ENCODE data around the gene TLE3. TPM values are rescaled to one million over a fixed set of nuclear protein-coding genes. Genes with fewer than 3 reads are reported as not detected.

Gene TLE3
- total and polyA plus RNA-seq, 2 donors (not counting 1 experiment from before 2014, with no cell fraction given) = 14.6 to 16.5 TPM

GRCh38 chr15:70100474-70101341 is 3.0 kb upstream of the TLE3 start:
- Histone ChIP-seq H3K79me2 (ENCODE audit: control insufficient read depth, insufficient read depth, low read length) (peaks cover 9% of the 10 kb centered on the region), H3K27ac (ENCODE audit: insufficient read depth, low read length) (no peak overlapping the region), H3K4me2 (ENCODE audit: extremely low read depth, insufficient read depth, low read length) (peak overlapping the region; percentile 55), H3K9ac (ENCODE audit: insufficient read depth, low read length) (no peak overlapping the region), H3K4me3 (replicated peaks in 1 of 4; ENCODE audit: control extremely low read depth in 1 of 4, insufficient read depth in 1 of 4, low read depth in 3 of 4, low read length in 4 of 4) (peak overlapping the region in 3 of 4 experiments; percentile 19 to 31 (median 24)), H3K9me3 (ENCODE audit: control insufficient read depth, insufficient read depth, low read depth, low read length) (no peaks in the 10 kb centered on the region), H4K20me1 (ENCODE audit: control insufficient read depth, extremely low read depth, insufficient read depth, low read length) (no peaks in the 10 kb centered on the region), H3K36me3 (ENCODE audit: control insufficient read depth, insufficient read depth, low read length) (no peaks in the 10 kb centered on the region), H3K4me1 (ENCODE audit: control insufficient read depth, extremely low read depth, insufficient read depth, low read length) (peaks cover 18% of the 10 kb centered on the region), H2AFZ (ENCODE audit: low read length) (peak overlapping the region; percentile 56), H3K27me3 (ENCODE audit: control insufficient read depth, insufficient read depth, low read length) (peaks cover 3% of the 10 kb centered on the region)
- DNase-seq (ENCODE audit: low read depth in 2 of 2) = peak; percentile 78 to 83
- no peak for TF ChIP-seq EZH2 (IDR thresholded peaks at IDR 0.05; ENCODE audit: low read length, missing control alignments)
- peak; percentile 27 to 31 for TF ChIP-seq CTCF (conservative IDR thresholded peaks at IDR 0.05 in 1 of 2, IDR thresholded peaks at IDR 0.05 in 1 of 2; ENCODE audit: low read depth in 1 of 2, low read length in 2 of 2)

- H3K27ac ChIP-seq (ENCODE audit: insufficient read depth, low read length) = no peak overlapping the region
- no peak overlapping the region for H2AFZ ChIP-seq (ENCODE audit: low read length)
- H3K36me3 ChIP-seq (ENCODE audit: control insufficient read depth, insufficient read depth, low read length) = no peaks in the 10 kb centered on the region
- no peaks in the 10 kb centered on the region for H3K27me3 ChIP-seq (ENCODE audit: control insufficient read depth, insufficient read depth, low read length)
- peaks cover 18% of the 10 kb centered on the region for H3K4me1 ChIP-seq (ENCODE audit: control insufficient read depth, extremely low read depth, insufficient read depth, low read length)
- no peak for TF ChIP-seq EZH2 (IDR thresholded peaks at IDR 0.05; ENCODE audit: low read length, missing control alignments)
- no peak for TF ChIP-seq CTCF (conservative IDR thresholded peaks at IDR 0.05 in 1 of 2, IDR thresholded peaks at IDR 0.05 in 1 of 2; ENCODE audit: low read depth in 1 of 2, low read length in 2 of 2)
- no peaks in the 10 kb centered on the region for H3K9me3 ChIP-seq (ENCODE audit: control insufficient read depth, insufficient read depth, low read depth, low read length)
- H3K9ac ChIP-seq (ENCODE audit: insufficient read depth, low read length) = no peak overlapping the region
- H3K79me2 ChIP-seq (ENCODE audit: control insufficient read depth, insufficient read depth, low read length) = peaks cover 16% of the 10 kb centered on the region
- peak overlapping the region; percentile 55 for H3K4me2 ChIP-seq (ENCODE audit: extremely low read depth, insufficient read depth, low read length)
- DNase-seq (ENCODE audit: low read depth in 2 of 2) = peak in 1 of 2 donors; percentile 16
- H4K20me1 ChIP-seq (ENCODE audit: control insufficient read depth, extremely low read depth, insufficient read depth, low read length) = no peaks in the 10 kb centered on the region
- H3K4me3 ChIP-seq (replicated peaks in 1 of 4; ENCODE audit: control extremely low read depth in 1 of 4, insufficient read depth in 1 of 4, low read depth in 3 of 4, low read length in 4 of 4) = peak overlapping the region in 2 of 4 experiments; percentile 31 to 41
Measured at GRCh38 chr15:70099967-70100473, 2.3 kb upstream of the TLE3 start.

- H3K9me3 ChIP-seq (ENCODE audit: control insufficient read depth, insufficient read depth, low read depth, low read length) = no peaks in the 10 kb centered on the region
Measured at GRCh38 chr15:70099167-70099966, 1.6 kb upstream of the TLE3 start.

More at GRCh38 chr15:70099167-70099966, 1.6 kb upstream of the TLE3 start:
- H3K4me2 ChIP-seq (ENCODE audit: extremely low read depth, insufficient read depth, low read length) = peak overlapping the region; percentile 79
- H3K36me3 ChIP-seq (ENCODE audit: control insufficient read depth, insufficient read depth, low read length) = no peaks in the 10 kb centered on the region
- H3K27ac ChIP-seq (ENCODE audit: insufficient read depth, low read length) = peak overlapping the region; percentile 81
- no peaks in the 10 kb centered on the region for H4K20me1 ChIP-seq (ENCODE audit: control insufficient read depth, extremely low read depth, insufficient read depth, low read length)
- DNase-seq (ENCODE audit: low read depth in 2 of 2) = peak; percentile 97 to 100
- H3K4me3 ChIP-seq (replicated peaks in 1 of 4; ENCODE audit: control extremely low read depth in 1 of 4, insufficient read depth in 1 of 4, low read depth in 3 of 4, low read length in 4 of 4) = peak overlapping the region; percentile 41 to 82 (median 45)
- H2AFZ ChIP-seq (ENCODE audit: low read length) = no peak overlapping the region
- H3K27me3 ChIP-seq (ENCODE audit: control insufficient read depth, insufficient read depth, low read length) = no peaks in the 10 kb centered on the region
- H3K79me2 ChIP-seq (ENCODE audit: control insufficient read depth, insufficient read depth, low read length) = peaks cover 21% of the 10 kb centered on the region
- TF ChIP-seq CTCF (conservative IDR thresholded peaks at IDR 0.05 in 1 of 2, IDR thresholded peaks at IDR 0.05 in 1 of 2; ENCODE audit: low read depth in 1 of 2, low read length in 2 of 2) (no peak), EZH2 (IDR thresholded peaks at IDR 0.05; ENCODE audit: low read length, missing control alignments) (no peak)
- H3K9ac ChIP-seq (ENCODE audit: insufficient read depth, low read length) = peak overlapping the region; percentile 68
- peaks cover 20% of the 10 kb centered on the region for H3K4me1 ChIP-seq (ENCODE audit: control insufficient read depth, extremely low read depth, insufficient read depth, low read length)

All from fibroblast of lung (primary cell).